Sigmoid colon (tissue), 4 donors: ENCODE results near the gene SYNRG.

Experiments
- CTCF ChIP-seq, 4 experiments: fragments of 450-650 bp in 3 of 4; fragments of 200-600 bp in 1 of 4; IDR thresholded peaks; one replicate each; pipeline ENCODE4 v1.5.1; 2016 to 2019; ENCODE audit warnings: antibody characterized with exemption in 4 of 4, mild to moderate bottlenecking in 3 of 4, moderate library complexity in 2 of 4
- POLR2AphosphoS5 ChIP-seq, 4 donors: sonication (generic); formaldehyde crosslinking; IDR thresholded peaks; one replicate each; pipeline ENCODE4 v1.6.1; 2017; ENCODE audit warnings: antibody characterized with exemption in 4 of 4

GRCh38 chr17:37567137-37567536, 42.1 kb downstream of the SYNRG start:
- TF ChIP-seq CTCF (IDR thresholded peaks at IDR 0.05) (no peak), POLR2AphosphoS5 (IDR thresholded peaks at IDR 0.05) (no peak)
